Stimulated activated CD4-positive, alpha-beta T cell treated with anti-CD3 and anti-CD28 coated beads, Interleukin-15, amount 100 ng/mL, for 1 hour (primary cell): ENCODE results near the gene PSRC1.

Source experiments
- DNase-seq, 2 donors: peaks; one replicate each; pipeline ENCODE4 v3.0.0-alpha.2; 2020; ENCODE audit warnings: low read depth in 1 of 2, low spot score in 1 of 2

Gene PSRC1

GRCh38 chr1:109272831-109273547 lies 10.0 kb downstream of the PSRC1 start:
- no peak for DNase-seq

DNA sequence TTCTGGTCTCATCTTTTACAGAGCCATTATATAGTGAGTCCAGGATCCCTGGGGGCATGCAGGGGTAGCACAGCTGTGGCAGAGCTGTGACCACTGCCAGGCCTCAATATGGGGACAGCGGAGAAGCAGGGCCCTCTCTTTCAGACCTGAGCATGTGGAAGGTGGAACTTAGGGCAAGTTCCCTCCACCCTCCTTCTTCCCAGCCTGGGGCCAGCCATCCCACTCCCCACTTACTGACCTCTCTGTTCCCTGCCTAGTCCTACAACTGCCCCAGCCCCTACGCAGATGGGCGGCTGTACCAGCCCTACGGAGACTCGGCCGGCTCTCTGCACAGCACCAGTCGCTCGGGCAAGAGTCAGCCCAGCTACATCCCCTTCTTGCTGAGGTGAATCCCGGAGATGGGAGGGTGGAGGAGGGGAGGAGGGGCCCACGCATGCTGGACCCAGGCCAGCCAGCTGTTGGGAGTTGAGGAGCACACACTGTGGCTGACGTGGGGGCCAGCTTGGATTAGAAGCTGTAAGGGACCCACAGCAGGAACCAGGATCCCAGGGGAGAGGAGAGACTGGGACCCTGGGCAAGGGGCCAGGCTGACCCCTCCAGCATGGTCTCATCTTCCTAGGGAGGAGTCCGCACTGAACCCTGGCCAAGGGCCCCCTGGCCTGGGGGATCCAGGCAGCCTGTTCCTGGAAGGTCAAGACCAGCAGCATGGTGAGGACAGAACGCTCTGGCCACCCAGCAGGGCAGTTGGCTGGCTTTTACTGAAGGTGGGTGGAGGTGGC lies 10.7 kb downstream of the PSRC1 start:
- DNase-seq, result no peak

DNA sequence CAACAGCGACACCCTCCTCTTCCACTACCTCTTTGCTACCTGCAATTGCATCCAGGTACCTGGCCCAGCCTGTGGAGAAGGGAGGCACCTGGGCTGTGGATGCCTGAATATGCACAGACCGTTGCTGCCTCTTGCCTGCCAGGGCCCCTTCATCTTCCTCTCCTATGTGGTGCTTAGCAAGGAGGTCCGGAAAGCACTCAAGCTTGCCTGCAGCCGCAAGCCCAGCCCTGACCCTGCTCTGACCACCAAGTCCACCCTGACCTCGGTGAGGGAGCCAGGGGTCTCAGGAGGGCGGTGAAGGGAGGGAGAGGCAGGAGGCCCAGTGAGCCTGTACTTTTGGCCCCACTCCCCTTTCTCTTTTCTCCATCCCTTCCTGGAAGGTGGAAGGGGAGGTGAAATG lies 11.5 kb downstream of the PSRC1 start:
- no peak for DNase-seq

DNA sequence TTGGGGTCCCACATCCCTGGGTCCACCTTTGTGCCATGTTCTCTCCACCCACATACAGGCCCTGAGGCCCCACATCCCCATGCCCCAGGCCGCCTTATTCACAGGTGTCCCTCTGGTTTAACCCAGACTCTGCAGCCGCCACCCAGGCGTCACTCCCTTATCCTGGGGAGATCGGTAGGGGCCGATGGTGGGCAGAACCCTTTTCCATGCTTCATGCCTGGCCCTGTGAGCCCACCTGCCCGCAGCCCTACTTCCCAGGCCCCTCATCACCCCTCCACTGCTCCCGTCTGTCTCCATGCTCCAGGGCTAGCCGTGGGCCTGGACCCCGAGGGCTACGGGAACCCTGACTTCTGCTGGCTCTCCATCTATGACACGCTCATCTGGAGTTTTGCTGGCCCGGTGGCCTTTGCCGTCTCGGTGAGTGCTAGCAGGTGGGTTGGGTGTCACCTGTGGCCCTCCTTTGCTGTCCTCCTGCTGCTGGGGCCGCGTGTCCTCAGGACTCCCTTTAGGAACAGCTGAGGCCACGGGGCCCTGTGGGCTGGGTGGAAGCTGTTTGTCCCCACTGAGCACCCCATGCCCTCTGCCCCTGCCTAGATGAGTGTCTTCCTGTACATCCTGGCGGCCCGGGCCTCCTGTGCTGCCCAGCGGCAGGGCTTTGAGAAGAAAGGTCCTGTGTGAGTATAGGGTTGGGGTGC lies 12.2 kb downstream of the PSRC1 start:
- no peak for DNase-seq

DNA sequence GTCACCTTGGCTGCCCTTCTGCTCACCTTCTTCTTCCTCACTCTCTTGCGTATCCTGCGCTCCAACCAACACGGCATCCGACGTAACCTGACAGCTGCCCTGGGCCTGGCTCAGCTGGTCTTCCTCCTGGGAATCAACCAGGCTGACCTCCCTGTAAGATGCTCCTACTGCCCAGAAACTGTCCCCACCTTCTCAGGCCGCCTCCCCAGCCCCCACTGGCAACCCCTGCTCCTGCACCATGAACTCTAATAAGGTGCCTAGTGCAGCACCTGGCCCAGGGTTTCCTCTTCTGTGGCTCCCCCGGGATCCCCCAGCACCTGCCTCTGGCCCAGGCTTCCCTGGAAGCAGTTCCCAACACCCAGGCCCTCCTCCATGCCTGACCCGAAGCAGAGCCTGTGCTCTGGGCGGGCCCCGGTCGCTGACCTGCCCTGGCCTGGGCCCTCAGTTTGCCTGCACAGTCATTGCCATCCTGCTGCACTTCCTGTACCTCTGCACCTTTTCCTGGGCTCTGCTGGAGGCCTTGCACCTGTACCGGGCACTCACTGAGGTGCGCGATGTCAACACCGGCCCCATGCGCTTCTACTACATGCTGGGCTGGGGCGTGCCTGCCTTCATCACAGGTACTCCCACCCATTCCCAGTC lies 12.8 kb downstream of the PSRC1 start:
- DNase-seq, result no peak

- no peak for DNase-seq
These were observed 13.5 kb downstream of the PSRC1 start for GRCh38 chr1:109269212-109269980.

DNA sequence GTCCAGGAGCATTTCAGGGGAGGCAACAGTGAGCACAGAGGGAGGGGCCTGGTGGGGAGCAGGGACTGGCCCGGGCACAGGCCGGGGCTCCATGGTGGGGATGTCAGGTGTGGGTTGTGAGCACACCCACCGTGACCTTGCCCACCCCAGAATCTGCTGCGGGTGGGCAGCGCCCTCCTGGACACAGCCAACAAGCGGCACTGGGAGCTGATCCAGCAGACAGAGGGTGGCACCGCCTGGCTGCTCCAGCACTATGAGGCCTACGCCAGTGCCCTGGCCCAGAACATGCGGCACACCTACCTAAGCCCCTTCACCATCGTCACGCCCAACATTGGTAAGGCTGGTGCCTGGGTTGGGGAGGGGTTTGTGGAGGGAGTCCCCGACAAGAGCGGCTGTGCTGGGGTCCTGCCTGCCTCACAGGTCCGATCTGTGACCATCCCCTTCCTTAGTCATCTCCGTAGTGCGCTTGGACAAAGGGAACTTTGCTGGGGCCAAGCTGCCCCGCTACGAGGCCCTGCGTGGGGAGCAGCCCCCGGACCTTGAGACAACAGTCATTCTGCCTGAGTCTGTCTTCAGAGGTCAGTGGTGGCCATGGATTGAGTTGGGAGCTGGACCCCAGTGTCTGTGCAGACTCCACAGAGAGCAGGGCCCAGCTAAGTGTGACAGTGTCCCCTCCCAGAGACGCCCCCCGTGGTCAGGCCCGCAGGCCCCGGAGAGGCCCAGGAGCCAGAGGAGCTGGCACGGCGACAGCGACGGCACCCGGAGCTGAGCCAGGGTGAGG lies 14.3 kb downstream of the PSRC1 start:
- DNase-seq, result no peak

DNA sequence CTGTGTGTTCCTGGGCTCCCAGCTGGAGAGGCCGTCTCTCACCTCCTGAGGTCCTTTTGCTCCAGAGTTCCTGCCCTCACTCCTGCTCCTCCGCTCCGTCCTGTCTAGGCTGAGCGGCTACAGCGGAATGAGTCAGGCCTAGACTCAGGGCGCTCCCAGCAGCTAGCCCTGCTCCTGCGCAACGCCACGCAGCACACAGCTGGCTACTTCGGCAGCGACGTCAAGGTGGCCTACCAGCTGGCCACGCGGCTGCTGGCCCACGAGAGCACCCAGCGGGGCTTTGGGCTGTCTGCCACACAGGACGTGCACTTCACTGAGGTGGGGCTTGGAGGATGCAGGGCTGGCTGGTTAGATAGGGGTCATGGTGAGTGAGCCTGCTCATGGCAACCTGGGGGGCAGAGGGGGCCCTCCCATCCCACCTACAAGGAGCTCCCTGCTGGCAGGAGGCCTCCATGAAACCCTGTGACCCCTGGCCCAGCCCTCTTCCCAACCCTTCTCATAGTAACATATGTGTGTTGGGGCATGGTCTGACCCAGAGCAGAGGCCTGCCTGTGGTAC lies 15.1 kb downstream of the PSRC1 start:
- DNase-seq, result no peak

DNA sequence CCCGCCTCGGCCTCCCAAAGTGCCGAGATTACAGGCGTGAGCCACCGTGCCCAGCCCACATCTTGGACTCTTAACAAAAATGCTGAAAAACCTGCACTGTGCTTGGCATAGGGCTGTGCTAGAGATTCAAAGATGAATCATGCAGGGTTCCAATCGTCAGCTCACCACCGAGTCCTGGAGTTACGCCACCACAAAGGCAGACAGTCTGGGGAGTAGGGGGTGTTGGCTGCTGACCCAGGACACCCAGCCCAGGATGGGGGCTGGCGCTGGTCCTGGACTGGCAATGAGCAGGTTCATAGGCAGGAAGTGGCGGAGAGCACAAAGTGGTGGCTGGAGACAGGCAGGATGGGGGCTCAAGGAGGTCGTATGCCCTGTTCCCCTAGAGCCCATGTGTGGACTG lies 16.0 kb downstream of the PSRC1 start:
- no peak for DNase-seq

DNA sequence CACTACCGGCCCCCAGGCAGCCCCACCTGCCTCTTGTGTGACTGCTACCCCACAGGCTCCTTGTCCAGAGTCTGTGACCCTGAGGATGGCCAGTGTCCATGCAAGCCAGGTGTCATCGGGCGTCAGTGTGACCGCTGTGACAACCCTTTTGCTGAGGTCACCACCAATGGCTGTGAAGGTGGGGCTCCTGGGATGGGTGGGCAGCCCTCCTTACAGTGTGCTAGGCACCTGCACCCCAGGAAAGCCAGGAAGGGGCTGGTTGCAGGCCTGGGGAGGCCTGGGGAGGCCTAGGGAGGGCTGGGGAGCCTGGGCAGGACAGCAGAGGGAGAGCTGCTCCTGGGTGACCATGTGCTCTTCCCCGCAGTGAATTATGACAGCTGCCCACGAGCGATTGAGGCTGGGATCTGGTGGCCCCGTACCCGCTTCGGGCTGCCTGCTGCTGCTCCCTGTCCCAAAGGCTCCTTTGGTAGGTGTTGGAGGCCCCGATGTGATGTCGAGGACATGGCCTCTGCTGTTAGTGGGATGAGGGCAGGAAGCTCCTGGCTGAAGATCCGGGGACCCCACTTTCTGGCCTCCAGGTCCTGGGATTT lies 17.1 kb downstream of the PSRC1 start:
- no peak for DNase-seq

GRCh38 chr1:109265016-109265415 lies 17.9 kb downstream of the PSRC1 start:
- DNase-seq, result no peak

DNA sequence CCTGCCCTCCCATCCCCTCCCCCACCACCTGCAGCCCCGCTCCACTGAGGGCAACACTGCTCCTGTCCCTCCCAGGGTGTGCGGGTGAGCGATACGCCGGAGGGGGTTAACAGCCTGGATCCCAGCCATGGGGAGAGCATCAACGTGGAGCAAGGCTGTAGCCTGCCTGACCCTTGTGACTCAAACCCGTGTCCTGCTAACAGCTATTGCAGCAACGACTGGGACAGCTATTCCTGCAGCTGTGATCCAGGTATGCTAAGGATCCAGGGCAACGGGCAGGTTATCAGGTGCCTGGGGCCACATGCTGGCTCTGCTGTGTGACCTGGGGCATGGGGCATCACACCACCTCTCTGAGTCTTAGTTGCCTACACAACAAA lies 18.6 kb downstream of the PSRC1 start:
- DNase-seq, result no peak

DNA sequence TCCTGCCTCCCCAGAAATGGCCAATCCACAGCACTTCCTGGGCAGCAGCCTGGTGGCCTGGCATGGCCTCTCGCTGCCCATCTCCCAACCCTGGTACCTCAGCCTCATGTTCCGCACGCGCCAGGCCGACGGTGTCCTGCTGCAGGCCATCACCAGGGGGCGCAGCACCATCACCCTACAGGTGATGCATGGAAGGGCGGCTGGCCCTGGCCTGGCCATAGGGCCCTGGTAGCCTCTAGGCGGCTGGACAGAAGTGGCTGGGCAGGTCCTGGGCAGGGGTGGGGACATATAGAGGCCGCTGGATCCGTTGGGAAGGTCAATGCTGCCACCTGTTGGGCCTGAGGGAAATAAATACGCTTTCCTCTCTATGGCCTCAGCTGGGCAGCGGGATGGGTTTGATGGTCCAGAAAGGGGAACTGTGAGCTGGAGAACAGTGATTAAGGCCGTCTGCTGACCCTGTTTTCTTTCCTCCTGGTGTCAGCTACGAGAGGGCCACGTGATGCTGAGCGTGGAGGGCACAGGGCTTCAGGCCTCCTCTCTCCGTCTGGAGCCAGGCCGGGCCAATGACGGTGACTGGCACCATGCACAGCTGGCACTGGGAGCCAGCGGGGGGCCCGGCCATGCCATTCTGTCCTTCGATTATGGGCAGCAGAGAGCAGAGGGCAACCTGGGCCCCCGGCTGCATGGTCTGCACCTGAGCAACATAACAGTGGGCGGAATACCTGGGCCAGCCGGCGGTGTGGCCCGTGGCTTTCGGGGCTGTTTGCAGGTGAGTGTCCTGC lies 19.2 kb downstream of the PSRC1 start:
- DNase-seq, result peak; percentile 53 to 77

- no peak for DNase-seq
These were observed 19.7 kb downstream of the PSRC1 start for GRCh38 chr1:109263234-109263596.

- DNase-seq, result no peak
These were observed 20.5 kb downstream of the PSRC1 start for GRCh38 chr1:109262231-109263055.

GRCh38 chr1:109261578-109261977 lies 21.4 kb downstream of the PSRC1 start:
- DNase-seq, result no peak

DNA sequence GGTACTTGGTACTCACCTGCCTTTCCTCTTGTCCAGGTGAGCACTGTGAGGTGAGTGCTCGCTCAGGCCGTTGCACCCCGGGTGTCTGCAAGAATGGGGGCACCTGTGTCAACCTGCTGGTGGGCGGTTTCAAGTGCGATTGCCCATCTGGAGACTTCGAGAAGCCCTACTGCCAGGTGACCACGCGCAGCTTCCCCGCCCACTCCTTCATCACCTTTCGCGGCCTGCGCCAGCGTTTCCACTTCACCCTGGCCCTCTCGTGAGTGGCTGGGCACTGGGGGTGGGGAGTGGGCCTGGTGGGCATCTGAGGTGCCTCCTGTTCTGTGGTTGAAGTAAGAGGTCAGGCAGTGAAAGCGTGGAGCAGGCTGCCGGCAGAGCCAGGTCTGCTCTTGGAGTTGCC lies 21.9 kb downstream of the PSRC1 start:
- DNase-seq, result no peak
